ENCODE data around the gene ANXA11.

- TF ChIP-seq CTCF (IDR thresholded peaks at IDR 0.05; ENCODE audit: poor library complexity, severe bottlenecking), result no peak
- TF ChIP-seq POLR2AphosphoS5 (IDR thresholded peaks at IDR 0.05), result no peak
- TF ChIP-seq RAD21 (conservative IDR thresholded peaks at IDR 0.05), result no peak
- TF ChIP-seq SMC3 (conservative IDR thresholded peaks at IDR 0.05; ENCODE audit: poor library complexity), result no peak
- TF ChIP-seq REST (IDR thresholded peaks at IDR 0.05; ENCODE audit: borderline replicate concordance), result no peak
These were observed 2.5 kb upstream of the ANXA11 start for GRCh38 chr10:80207768-80208370.
